Natural killer cell (primary cell): ENCODE results near the gene TRIM52. TPM values are rescaled to one million over a fixed set of nuclear protein-coding genes. Genes with fewer than 3 reads are reported as not detected.
"Not testable (repeated sequence)": the region's sequence is repeated elsewhere in the genome, so short reads cannot be mapped to it uniquely, and the experiment has no call there.

Source experiments
- ATAC-seq, 3 donors: fragments of 150-1000 bp in 2 of 3; fragments of 200-7000 bp in 1 of 3; cut with Tn5 transposase; 1 replicate in 1 of 3; 2 replicates in 2 of 3; pipeline ENCODE4 v1.10.0; 2021; ENCODE audit warnings: mild to moderate bottlenecking in 2 of 3, moderate library complexity in 2 of 3
- DNase-seq, 2 donors: peaks; one replicate each; pipeline versions ENCODE4 v3.0.0 to v3.0.0-alpha.2; 2013 to 2021; ENCODE audit warnings: mixed read lengths in 1 of 2
- H3K27ac ChIP-seq: one replicate; pipeline ENCODE4 v1.5.1; 2013; ENCODE audit warnings: mild to moderate bottlenecking, low read length
- H3K27me3 ChIP-seq: one replicate; pipeline ENCODE4 v1.6.1; 2013; ENCODE audit warnings: low read length; ENCODE audit not compliant: control insufficient read depth, insufficient read depth
- H3K36me3 ChIP-seq: one replicate; pipeline ENCODE4 v1.6.1; 2013; ENCODE audit warnings: low read length; ENCODE audit not compliant: control insufficient read depth, insufficient read depth
- H3K4me1 ChIP-seq: one replicate; pipeline ENCODE4 v1.6.1; 2013; ENCODE audit warnings: low read length; ENCODE audit not compliant: control insufficient read depth, insufficient read depth
- H3K4me3 ChIP-seq: one replicate; pipeline ENCODE4 v1.5.1; 2013; ENCODE audit warnings: low read length
- H3K9me3 ChIP-seq: one replicate; pipeline ENCODE4 v1.6.1; 2013; ENCODE audit warnings: low read length; ENCODE audit not compliant: control insufficient read depth, insufficient read depth
- H3K27ac Mint-ChIP-seq, 2 donors: one replicate each; pipeline ENCODE4 v1.8.0; 2022; ENCODE audit warnings: mild to moderate bottlenecking in 2 of 2, mixed read lengths in 2 of 2, moderate library complexity in 1 of 2
- H3K27me3 Mint-ChIP-seq, 2 donors: one replicate each; pipeline ENCODE4 v1.8.0; 2022; ENCODE audit warnings: low read depth in 2 of 2, mixed read lengths in 2 of 2
- H3K36me3 Mint-ChIP-seq: one replicate; pipeline ENCODE4 v1.8.0; 2022; ENCODE audit warnings: mixed read lengths
- H3K4me1 Mint-ChIP-seq, 2 donors: one replicate each; pipeline ENCODE4 v1.8.0; 2022; ENCODE audit warnings: mixed read lengths in 2 of 2
- H3K4me3 Mint-ChIP-seq: one replicate; pipeline ENCODE4 v1.8.0; 2022; ENCODE audit warnings: mild to moderate bottlenecking, moderate library complexity, mixed read lengths
- H3K9me3 Mint-ChIP-seq, 2 donors: one replicate each; pipeline ENCODE4 v1.8.0; 2022; ENCODE audit warnings: mixed read lengths in 2 of 2
- CTCF ChIP-seq: fragments of 200-600 bp; IDR thresholded peaks from one replicate; pipeline ENCODE4 v1.8.0; 2022; ENCODE audit warnings: antibody characterized with exemption
- WGBS: methylation state at CpG from one replicate; pipeline ENCODE4 v1.1.7; 2013; ENCODE audit warnings: missing lambda C conversion rate; ENCODE audit not compliant: insufficient coverage; 5-methylcytosine and 5-hydroxymethylcytosine counted together
- intact Hi-C: fragments of 100-400 bp; cut with micrococcal nuclease; formaldehyde crosslinking; loops from one replicate; pipeline ENCODE4 v1.14.2; 2022
- total RNA-seq, 4 donors: library from RNA; stranded (reverse); fragments of 120-200 nt in 1 of 4; gene quantifications; one replicate each; pipeline versions ENCODE4 v1.2.3 to v1.2.4, GENCODE V29; 2013 to 2022

The TRIM52 gene
- total RNA-seq, 3 donors from 2014 or later (not counting 1 experiment from before 2014, with no cell fraction given): 43.4 to 60.0 (median 44.4) TPM

- Histone ChIP-seq H3K27me3 (no peaks in the 10 kb centered on the region), H3K36me3 (no peaks in the 10 kb centered on the region), H3K4me3 (no peak overlapping the region), H3K4me1 (no peaks in the 10 kb centered on the region), H3K9me3 (no peaks in the 10 kb centered on the region), H3K27ac (no peak overlapping the region)
- ATAC-seq (no peak), DNase-seq (no peak)
- H3K36me3 Mint-ChIP-seq: no peaks in the 10 kb centered on the region
- intact Hi-C loops: no loop called here
- H3K27ac Mint-ChIP-seq: no peak overlapping the region
- WGBS: 87% methylated on average over 13 of the region's 13 CpGs
- H3K27me3 Mint-ChIP-seq: no peaks in the 10 kb centered on the region
- H3K4me3 Mint-ChIP-seq: no peak overlapping the region
- no peaks in the 10 kb centered on the region for H3K9me3 Mint-ChIP-seq
- H3K4me1 Mint-ChIP-seq: no peaks in the 10 kb centered on the region
- no peak for TF ChIP-seq CTCF
Measured at GRCh38 chr5:181283347-181283746, 22.4 kb upstream of the TRIM52 start.

DNA sequence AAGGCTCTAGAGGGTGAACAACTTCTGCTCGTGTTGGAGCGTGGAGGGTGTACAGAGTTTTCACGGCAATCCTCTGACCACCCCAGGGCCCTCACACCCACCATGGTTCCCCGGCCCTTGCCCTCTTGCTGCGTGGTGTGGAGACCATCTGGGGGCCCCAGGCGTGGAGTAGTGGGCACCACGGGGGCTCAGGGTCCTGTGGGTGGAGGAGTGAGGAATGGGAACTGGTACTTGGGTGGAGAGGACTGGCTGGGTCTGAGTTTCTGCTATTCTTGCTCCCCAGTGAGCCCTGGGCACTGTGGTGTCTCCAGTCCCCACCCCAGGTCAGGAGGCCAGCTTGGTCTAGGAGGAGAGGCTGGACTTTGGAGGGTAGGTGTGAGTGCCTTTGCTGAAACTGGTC is 21.9 kb upstream of the TRIM52 start:
- H3K27me3 Mint-ChIP-seq: no peaks in the 10 kb centered on the region
- no peaks in the 10 kb centered on the region for H3K4me1 Mint-ChIP-seq
- ATAC-seq (no peak), DNase-seq (no peak)
- H3K36me3 Mint-ChIP-seq: no peaks in the 10 kb centered on the region
- Histone ChIP-seq H3K27me3 (no peaks in the 10 kb centered on the region), H3K36me3 (no peaks in the 10 kb centered on the region), H3K9me3 (no peaks in the 10 kb centered on the region), H3K27ac (no peak overlapping the region), H3K4me1 (no peaks in the 10 kb centered on the region), H3K4me3 (no peak overlapping the region)
- TF ChIP-seq CTCF: no peak
- intact Hi-C loops: no loop called here
- no peak overlapping the region for H3K4me3 Mint-ChIP-seq
- no peak overlapping the region for H3K27ac Mint-ChIP-seq
- no peaks in the 10 kb centered on the region for H3K9me3 Mint-ChIP-seq
- 98% methylated on average over 5 of the region's 7 CpGs for WGBS

GRCh38 chr5:181282415-181282814 is 21.5 kb upstream of the TRIM52 start:
- H3K4me3 Mint-ChIP-seq, H3K36me3 ChIP-seq, ATAC-seq, DNase-seq, H3K4me1 ChIP-seq, H3K27me3 ChIP-seq, H3K4me3 ChIP-seq, H3K27ac ChIP-seq, H3K9me3 Mint-ChIP-seq, H3K27ac Mint-ChIP-seq, H3K4me1 Mint-ChIP-seq, H3K9me3 ChIP-seq, intact Hi-C loops, H3K36me3 Mint-ChIP-seq, H3K27me3 Mint-ChIP-seq: not testable (repeated sequence)
- WGBS: 86% methylated on average over 14 of the region's 16 CpGs

DNA sequence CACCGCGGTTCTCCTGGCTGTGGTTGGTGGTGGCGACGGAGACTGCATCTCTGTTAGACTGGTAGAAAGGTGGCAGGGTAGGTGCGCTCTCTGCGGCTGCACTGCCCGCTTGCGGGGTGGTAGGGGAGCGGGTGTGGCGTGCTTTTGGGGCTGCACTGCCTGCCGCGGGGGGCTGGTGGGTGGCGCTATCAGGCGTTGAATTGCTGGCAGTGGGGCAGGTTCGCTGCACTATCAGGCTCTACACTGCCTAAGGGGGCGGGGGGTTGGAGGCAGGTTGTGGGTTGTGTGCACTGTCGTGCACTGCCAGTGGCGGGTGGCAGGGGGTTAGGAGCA is 21.0 kb upstream of the TRIM52 start:
- Histone ChIP-seq H3K36me3 (no peaks in the 10 kb centered on the region), H3K27ac (no peak overlapping the region), H3K4me3 (no peak overlapping the region), H3K9me3 (no peaks in the 10 kb centered on the region), H3K4me1 (no peaks in the 10 kb centered on the region), H3K27me3 (no peaks in the 10 kb centered on the region)
- no peaks in the 10 kb centered on the region for H3K27me3 Mint-ChIP-seq
- DNase-seq: no peak
- H3K27ac Mint-ChIP-seq: no peak overlapping the region
- WGBS: 92% methylated on average over 18 of the region's 18 CpGs
- intact Hi-C loops: no loop called here
- TF ChIP-seq CTCF: no peak
- no peak for ATAC-seq
- H3K36me3 Mint-ChIP-seq: no peaks in the 10 kb centered on the region
- no peaks in the 10 kb centered on the region for H3K4me1 Mint-ChIP-seq
- no peaks in the 10 kb centered on the region for H3K9me3 Mint-ChIP-seq
- H3K4me3 Mint-ChIP-seq: no peak overlapping the region
